Measurements from ENCODE around the gene IL32.

IL32 gene

GRCh38 chr16:3027983-3028715 lies 37.3 kb upstream of the IL32 start:
- peak; percentile 79 for DNase-seq (ENCODE audit: low read depth)

- DNase-seq (ENCODE audit: low read depth): no peak
Measured at GRCh38 chr16:3028716-3029319, 36.6 kb upstream of the IL32 start.

GRCh38 chr16:3029491-3030221 lies 35.8 kb upstream of the IL32 start:
- no peak for DNase-seq (ENCODE audit: low read depth)

GRCh38 chr16:3030222-3031212 lies 34.9 kb upstream of the IL32 start:
- DNase-seq (ENCODE audit: low read depth): no peak

GRCh38 chr16:3032624-3033023 lies 32.8 kb upstream of the IL32 start:
- no peak for DNase-seq (ENCODE audit: low read depth)

GRCh38 chr16:3035289-3035971 lies 30.0 kb upstream of the IL32 start:
- DNase-seq (ENCODE audit: low read depth): no peak

GRCh38 chr16:3035972-3036725 lies 29.3 kb upstream of the IL32 start:
- no peak for DNase-seq (ENCODE audit: low read depth)

- DNase-seq (ENCODE audit: low read depth): no peak
Measured at GRCh38 chr16:3036726-3037315, 28.6 kb upstream of the IL32 start, which contains the start of gene BICDL2. TSS of gene BICDL2 (minus strand) at chr16:3036944. CDS start at chr16:3035496, 1,448 bp downstream.

- no peak for DNase-seq (ENCODE audit: low read depth)
Measured at GRCh38 chr16:3038256-3038655, 27.2 kb upstream of the IL32 start.

GRCh38 chr16:3038896-3039295 lies 26.5 kb upstream of the IL32 start:
- DNase-seq (ENCODE audit: low read depth): no peak

GRCh38 chr16:3042376-3042775 lies 23.1 kb upstream of the IL32 start:
- no peak for DNase-seq (ENCODE audit: low read depth)

- no peak for DNase-seq (ENCODE audit: low read depth)
Measured at GRCh38 chr16:3044708-3045107, 20.7 kb upstream of the IL32 start.

- no peak for DNase-seq (ENCODE audit: low read depth)
Measured at GRCh38 chr16:3045758-3046640, 19.4 kb upstream of the IL32 start, which contains the start of gene MMP25. TSS of gene MMP25 (plus strand) at chr16:3046561. CDS start at chr16:3046918, 357 bp downstream.

- DNase-seq (ENCODE audit: low read depth): no peak
Measured at GRCh38 chr16:3046641-3047386, 18.6 kb upstream of the IL32 start.

GRCh38 chr16:3047387-3047720 lies 18.1 kb upstream of the IL32 start:
- no peak for DNase-seq (ENCODE audit: low read depth)

- no peak for DNase-seq (ENCODE audit: low read depth)
Measured at GRCh38 chr16:3049921-3050481, 15.4 kb upstream of the IL32 start.

GRCh38 chr16:3050487-3050886 lies 15.0 kb upstream of the IL32 start:
- no peak for DNase-seq (ENCODE audit: low read depth)

- no peak for DNase-seq (ENCODE audit: low read depth)
Measured at GRCh38 chr16:3051009-3051408, 14.4 kb upstream of the IL32 start.

All from stimulated activated CD8-positive, alpha-beta memory T cell treated with anti-CD3 and anti-CD28 coated beads, Interleukin-4, amount 100 ng/mL, for 24 hours (primary cell).